HL-60 (cell line): ENCODE results near the gene POR.

ENCODE experiments used
- DNase-seq, 2 experiments: peaks; one replicate each; pipeline ENCODE4 v3.0.0-alpha.2; 2010 to 2020; ENCODE audit warnings: low read depth in 1 of 2, low spot score in 1 of 2
- H3K27ac ChIP-seq: fragments of 250-450 bp; sonication (Bioruptor Pico); replicated peaks from 2 replicates; pipeline ENCODE4 v1.5.1; 2020; ENCODE audit warnings: mild to moderate bottlenecking, moderate library complexity
- H3K27me3 ChIP-seq: fragments of 250-450 bp; sonication (Bioruptor Pico); 2 replicates; pipeline ENCODE4 v1.5.1; 2021; ENCODE audit warnings: mild to moderate bottlenecking, moderate library complexity; ENCODE audit not compliant: insufficient read depth, poor library complexity, severe bottlenecking
- H3K4me3 ChIP-seq: replicated peaks from 2 replicates; pipeline ENCODE4 v1.5.1; 2011; ENCODE audit warnings: mild to moderate bottlenecking, control low read depth, low read length; ENCODE audit not compliant: insufficient read depth
- GABPA ChIP-seq: IDR thresholded peaks from 2 replicates; pipeline ENCODE4 v1.6.1; 2012; ENCODE audit warnings: low read depth
- POLR2AphosphoS5 ChIP-seq: IDR thresholded peaks from 2 replicates; pipeline ENCODE4 v1.6.1; 2012; ENCODE audit warnings: low read depth
- SPI1 ChIP-seq: IDR thresholded peaks from 2 replicates; pipeline ENCODE4 v1.6.1; 2012; ENCODE audit warnings: low read depth, mild to moderate bottlenecking, borderline replicate concordance
- long read RNA-seq: library from polyadenylated mRNA; unstranded; transcript quantifications from one replicate; pipeline ENCODE4 v2.0.0, GENCODE V29; 2020
- TF ChIP-seq, protein P1 (sequence below): IDR thresholded peaks from one replicate; pipeline ENCODE4 v1.5.1; 2011; ENCODE audit warnings: low read length, control low read depth, inconsistent platforms; ENCODE audit not compliant: insufficient read depth
- TF ChIP-seq, protein P2 (sequence below): IDR thresholded peaks from 2 replicates; pipeline ENCODE4 v1.6.1; 2012; ENCODE audit warnings: low read depth; ENCODE audit not compliant: insufficient replicate concordance

Gene POR
- long read RNA-seq, transcript POR-218 (16 exons, 2,522 nt): major isoform, 198 of 267 reads
- long read RNA-seq, transcript POR-201 (15 exons, 2,532 nt): minor isoform, 11 of 267 reads
- long read RNA-seq, partial matches to known transcripts: 40 of 267 reads
- long read RNA-seq, other reads (novel, unspliced or antisense): 17 of 267 reads

DNA sequence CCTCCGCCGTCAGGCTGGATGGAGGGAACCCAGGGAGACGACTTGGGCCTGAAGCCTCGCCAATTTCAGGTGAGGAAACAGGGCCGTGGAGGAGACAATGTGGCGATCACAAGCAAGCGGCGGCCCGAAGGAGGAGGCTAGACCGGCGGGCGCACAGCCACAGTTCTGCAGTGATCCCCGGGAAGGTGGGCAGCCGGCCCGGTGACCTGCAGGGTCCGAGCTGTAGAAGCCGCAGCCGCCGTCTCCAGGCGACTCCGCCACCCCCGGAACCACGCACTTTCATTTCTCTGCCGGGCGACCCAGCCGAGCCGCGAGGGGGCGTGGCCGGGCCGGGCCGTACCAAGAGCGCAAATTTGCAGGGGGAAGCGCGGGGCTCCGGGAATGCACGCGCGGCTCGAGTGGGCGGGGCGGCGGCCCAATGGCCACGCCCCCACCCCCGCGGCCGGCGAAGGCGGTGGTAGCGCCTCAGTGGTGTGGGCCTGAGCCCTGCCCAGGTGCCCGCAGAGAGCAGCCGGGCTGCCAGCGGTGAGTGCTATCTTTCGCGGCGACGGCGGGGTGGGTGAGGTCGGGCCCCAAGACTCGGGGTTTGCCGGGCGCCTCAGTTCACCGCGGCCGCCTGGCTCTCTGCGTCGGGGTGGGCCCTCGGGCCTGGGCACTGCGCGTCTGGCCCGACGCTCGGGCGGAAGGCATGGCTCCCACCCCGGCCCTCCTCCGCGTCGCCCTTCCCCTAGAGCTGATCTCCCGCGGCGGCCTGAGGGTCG lies at the start of gene POR:
Gene POR (plus strand): TSS at position 501 of the 761 bp plus-strand sequence. CDS start 38,847 bp downstream, outside the sequence.
- Histone ChIP-seq H3K4me3 (peak within 1 kb of the TSS; percentile 94), H3K27ac (peak within 1 kb of the TSS; percentile 81), H3K27me3 (no peaks in the 10 kb centered on the region)
- peak; percentile 86 to 90 for DNase-seq
- TF ChIP-seq, protein P1, sequence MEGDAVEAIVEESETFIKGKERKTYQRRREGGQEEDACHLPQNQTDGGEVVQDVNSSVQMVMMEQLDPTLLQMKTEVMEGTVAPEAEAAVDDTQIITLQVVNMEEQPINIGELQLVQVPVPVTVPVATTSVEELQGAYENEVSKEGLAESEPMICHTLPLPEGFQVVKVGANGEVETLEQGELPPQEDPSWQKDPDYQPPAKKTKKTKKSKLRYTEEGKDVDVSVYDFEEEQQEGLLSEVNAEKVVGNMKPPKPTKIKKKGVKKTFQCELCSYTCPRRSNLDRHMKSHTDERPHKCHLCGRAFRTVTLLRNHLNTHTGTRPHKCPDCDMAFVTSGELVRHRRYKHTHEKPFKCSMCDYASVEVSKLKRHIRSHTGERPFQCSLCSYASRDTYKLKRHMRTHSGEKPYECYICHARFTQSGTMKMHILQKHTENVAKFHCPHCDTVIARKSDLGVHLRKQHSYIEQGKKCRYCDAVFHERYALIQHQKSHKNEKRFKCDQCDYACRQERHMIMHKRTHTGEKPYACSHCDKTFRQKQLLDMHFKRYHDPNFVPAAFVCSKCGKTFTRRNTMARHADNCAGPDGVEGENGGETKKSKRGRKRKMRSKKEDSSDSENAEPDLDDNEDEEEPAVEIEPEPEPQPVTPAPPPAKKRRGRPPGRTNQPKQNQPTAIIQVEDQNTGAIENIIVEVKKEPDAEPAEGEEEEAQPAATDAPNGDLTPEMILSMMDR: no peak
- TF ChIP-seq POLR2AphosphoS5: peak; percentile 94
- TF ChIP-seq, protein P2, sequence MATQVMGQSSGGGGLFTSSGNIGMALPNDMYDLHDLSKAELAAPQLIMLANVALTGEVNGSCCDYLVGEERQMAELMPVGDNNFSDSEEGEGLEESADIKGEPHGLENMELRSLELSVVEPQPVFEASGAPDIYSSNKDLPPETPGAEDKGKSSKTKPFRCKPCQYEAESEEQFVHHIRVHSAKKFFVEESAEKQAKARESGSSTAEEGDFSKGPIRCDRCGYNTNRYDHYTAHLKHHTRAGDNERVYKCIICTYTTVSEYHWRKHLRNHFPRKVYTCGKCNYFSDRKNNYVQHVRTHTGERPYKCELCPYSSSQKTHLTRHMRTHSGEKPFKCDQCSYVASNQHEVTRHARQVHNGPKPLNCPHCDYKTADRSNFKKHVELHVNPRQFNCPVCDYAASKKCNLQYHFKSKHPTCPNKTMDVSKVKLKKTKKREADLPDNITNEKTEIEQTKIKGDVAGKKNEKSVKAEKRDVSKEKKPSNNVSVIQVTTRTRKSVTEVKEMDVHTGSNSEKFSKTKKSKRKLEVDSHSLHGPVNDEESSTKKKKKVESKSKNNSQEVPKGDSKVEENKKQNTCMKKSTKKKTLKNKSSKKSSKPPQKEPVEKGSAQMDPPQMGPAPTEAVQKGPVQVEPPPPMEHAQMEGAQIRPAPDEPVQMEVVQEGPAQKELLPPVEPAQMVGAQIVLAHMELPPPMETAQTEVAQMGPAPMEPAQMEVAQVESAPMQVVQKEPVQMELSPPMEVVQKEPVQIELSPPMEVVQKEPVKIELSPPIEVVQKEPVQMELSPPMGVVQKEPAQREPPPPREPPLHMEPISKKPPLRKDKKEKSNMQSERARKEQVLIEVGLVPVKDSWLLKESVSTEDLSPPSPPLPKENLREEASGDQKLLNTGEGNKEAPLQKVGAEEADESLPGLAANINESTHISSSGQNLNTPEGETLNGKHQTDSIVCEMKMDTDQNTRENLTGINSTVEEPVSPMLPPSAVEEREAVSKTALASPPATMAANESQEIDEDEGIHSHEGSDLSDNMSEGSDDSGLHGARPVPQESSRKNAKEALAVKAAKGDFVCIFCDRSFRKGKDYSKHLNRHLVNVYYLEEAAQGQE: peak; percentile 57
- TF ChIP-seq GABPA: no peak

DNA sequence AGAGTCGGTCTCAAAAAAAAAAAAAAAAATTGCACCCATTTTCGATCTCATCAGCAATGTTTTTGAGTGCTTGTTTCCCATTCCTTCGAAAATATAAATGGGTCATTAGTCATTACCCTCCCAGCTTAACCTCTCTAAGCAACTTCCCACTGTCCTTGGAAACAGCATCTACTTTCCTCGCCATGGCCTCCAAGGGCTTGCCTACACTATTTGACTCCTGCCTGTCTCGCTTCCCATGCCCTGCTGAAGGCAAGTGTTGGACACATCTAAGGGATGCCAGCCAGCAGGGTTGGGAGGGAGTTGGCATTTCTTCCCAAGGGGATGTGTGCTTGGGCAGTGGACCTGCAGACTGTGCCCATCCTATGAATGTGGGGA lies 48.9 kb upstream of the POR start:
- DNase-seq: no peak
- H3K27me3 ChIP-seq: no peaks in the 10 kb centered on the region
- no peak overlapping the region for H3K4me3 ChIP-seq
- no peak overlapping the region for H3K27ac ChIP-seq
- TF ChIP-seq SPI1: no peak
- TF ChIP-seq, protein P2: no peak
- TF ChIP-seq GABPA: no peak
- TF ChIP-seq POLR2AphosphoS5: no peak
- TF ChIP-seq, protein P1: no peak

DNA sequence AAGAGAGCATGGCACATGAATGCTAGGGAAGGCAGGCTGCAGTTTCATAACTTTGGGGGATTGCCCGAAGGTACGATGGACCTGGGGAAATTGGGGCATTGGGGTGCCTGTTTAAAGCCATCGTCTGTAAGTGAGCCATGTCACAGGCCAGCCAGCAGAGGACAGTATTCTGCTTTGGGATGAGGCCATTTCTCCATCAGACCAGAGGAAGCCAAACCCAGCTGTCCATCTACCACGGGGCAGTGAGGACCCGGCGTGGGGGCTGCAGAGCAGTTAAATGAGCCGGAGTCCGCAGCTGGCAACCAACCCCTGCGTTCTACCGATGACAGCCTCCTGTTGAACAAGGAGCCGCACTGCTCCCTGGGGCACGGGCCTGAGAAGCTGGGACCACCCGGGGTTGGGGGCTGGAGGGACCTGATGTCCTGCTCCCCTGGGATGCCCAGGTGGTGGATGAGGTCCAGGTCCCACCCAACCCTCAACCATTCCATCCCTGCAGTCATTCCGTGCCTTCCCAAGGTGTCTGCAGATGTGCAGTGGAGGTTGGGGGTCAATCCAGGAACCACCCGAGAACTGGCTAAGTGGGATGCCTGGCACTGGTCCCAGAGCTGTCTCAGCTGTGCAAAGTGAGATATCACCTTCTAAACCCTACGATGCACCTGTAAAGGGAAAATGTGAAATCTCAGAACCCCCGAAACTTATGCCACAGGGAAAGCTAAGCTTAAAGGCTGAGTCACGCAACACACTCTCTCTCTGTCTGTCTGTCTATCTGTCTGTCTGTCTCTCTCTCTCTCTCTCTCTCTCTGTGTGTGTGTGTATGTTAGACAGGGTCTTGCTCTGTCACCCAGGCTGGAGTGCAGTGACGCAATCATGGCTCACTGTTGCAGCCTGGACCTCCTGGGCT lies 48.2 kb upstream of the POR start:
- DNase-seq: peak in 1 of 2 experiments; percentile 67
- TF ChIP-seq SPI1: no peak
- TF ChIP-seq, protein P1: peak; percentile 100
- Histone ChIP-seq H3K27me3 (no peaks in the 10 kb centered on the region), H3K27ac (no peak overlapping the region), H3K4me3 (no peak overlapping the region)
